NCI-H128 (cell line): Measurements from ENCODE around the gene TRIB2.

Experiments
- DNase-seq: peaks from one replicate; lab custom pipeline; 2025; ENCODE audit not compliant: unreplicated experiment; lab: John Stamatoyannopoulos, UW

Gene TRIB2

DNA sequence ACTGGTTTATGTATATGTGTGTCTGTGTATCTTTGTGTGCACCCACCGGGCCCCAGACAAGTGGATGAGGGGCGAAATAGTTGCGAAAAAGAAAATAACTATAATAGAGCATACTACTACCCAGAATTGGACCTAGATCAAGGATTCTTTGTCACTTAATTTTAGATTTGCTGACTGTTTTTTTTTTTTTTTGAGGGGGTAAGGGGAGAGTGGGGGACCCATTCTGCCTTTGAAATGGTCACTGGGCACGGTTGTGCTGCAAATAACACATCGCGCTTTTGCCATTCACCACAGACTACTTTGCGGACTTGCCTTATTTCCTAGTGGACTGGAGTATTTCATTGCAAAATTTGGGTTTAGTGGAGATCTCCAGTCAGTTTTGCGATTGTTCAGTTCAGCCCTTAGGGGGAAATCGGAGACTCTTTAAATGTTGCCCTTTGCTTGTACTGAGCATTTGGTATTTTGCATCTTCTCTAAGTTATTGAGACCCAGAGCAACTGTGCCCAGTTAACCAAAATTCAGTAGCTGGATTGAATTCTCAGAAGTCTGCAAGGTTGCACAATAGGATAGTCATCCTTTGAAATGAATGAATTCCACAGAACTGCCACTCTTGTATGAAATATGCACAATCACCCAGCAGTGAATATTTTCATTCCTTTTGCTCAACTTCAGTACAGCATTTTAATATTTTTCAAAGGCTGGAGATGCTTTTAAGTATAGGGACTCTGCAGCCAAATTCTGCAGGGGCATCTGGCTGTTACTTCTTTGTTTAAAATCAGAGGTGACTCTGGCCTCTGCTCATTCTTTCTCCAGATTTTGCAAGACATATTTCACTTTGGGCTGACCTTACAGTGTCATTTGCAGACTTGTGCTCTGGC lies 2.9 kb downstream of the TRIB2 start:
- DNase-seq: no peak

DNA sequence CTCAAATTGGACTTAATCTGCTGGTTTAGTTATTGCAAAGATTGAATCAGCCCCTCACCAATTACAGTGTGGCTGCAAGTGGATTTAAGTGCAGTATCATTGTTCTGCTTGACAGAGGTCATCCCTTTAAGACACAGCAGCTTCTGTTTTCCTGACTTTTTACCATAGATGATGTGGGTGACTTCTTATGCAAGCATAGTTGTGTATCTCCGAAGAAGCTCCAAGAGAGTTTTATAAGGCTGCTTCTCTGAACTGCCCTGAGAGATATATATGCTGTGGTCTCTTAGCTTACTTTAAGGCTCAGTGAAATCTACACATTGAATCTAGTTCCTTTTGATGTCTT lies 3.5 kb downstream of the TRIB2 start:
- DNase-seq: no peak

DNA sequence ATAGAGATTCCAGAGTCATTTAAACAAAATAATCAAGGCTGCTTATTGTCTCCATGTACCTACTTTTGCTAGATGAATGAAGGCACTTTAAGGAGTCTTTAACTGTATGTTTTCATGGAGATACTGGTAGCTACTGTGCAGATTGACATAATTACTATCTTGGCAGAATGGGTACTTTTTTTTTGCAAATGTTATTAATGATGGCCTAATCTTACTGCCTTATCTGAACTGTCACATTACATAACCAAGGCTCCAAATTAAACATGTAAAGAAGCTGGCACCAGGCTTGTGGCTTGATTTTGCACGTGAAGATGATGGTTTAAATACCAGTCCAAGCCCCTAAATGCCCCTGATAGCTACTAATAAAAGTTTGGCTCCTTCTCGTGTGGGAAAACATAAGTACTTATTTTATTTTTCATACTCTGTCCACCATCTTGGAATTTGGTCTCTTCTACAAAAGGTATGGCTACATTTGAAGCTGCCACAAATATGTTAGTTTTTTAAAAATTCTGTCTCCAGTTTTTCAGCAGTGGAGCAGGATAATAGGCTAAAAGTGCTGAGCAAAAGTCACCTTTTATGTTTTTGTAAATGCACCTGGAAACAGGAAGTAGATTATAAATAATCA lies 4.1 kb downstream of the TRIB2 start:
- DNase-seq: no peak

DNA sequence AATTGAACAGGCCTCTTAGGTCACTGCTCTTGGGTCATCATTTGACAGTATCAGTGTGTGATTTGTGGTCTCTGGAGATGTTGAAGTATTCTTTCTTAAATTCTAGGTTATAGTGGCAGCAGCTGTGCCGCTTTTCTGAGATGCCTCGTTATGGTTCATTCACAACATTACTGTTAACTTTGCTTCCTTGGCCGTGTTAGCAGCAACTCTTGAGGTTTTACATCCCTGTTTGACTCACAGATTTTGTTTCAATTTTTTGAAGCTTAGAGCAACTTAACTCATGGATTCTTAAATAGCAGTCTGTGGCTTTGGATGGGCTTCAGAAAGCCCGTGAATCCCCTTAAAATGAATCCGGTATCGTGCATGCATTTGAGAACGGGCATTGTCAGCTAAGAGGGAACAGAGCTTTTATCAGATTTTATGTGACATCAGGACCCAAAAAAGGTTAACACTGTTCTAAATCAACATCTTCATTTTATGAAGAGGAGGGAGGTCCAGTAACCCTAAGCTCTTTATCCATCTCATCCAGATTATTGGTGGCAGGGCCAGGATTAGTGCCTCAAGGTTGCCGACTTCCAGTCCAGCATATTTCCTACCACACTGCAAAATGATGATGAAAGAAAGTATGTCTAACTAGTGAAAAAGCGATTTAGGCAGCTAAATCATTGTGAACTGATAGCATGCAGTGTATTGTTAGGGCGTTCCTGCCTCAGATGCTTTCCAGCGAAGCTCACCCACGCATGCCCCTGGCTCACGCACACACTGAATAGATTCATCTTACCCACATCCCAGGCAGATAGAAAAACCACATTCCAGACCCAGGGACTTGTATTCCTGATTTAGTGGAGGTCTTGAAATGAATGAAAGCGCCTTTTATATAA lies 5.1 kb downstream of the TRIB2 start:
- DNase-seq: no peak

DNA sequence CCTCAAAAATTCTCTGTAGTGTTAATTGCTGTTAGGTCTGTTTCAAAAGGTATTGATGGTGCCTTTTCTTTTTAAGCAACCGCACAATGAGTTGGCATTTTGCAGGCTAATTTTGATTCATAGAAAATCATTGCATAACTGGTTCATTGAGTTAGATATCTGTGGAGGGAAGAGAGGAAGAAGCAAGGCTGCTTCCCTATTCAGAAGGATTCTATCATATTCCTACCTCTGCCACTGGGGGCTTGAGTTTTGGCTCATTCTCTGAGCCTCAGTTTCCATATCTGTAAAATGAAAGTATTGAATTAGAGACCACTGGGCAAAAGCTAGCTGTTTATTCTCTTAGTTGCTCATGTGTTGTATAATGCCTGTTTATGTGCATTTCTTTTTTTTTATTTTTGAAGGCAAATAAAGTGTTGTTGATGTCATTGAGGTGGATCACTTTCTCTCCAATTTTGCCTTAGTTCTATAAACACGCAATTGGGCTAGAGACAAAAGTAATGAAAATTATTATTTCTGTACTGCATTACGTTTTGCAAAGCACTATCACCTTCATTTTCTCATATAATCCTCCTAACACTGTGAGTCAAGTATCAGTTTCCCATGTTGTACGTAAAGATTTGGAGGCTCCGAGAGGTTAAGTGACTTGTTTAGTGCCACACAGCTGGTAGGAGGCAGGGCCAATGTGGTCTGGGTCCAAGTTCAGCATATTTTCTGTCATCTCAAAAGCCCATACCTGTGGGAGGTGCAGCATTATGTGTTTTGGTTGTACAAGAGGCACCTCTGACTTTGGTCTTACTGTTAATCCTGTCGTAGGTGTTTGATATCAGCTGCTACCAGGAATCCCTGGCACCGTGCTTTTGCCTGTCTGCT lies 5.9 kb downstream of the TRIB2 start:
- DNase-seq: no peak

DNA sequence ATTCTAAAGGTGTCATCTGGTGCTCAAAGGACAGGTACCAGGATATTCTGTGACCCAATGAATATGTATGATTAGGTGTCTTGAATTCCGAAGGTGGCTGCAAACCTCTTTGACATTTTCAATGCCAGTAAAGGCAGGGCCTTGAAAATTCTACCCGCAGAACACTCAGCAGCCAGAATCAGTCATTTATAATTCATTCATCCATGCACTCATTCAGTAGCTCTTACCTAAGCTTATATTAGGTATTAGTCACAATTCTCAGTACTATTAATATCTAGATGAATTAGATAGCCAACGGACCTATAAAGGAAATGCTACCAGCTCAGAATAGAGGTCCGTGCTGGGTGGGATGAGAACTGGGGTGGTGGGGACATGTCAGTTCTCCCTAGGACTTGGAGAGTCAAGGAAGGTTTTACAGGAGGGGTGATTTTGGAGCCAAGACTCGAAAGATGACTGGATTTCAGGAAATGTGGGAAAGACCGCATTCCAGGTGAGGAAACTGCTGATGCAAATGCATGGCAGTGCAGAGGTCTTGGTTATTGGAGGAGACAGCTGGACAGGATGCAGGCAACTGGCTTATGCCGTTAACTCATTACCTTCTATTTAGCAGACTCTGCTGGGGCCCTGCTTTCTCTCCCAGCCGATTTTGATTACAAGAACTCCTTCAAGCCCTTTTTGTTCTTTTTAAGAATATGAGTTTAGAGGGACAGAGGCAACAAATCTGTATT lies 7.2 kb downstream of the TRIB2 start:
- DNase-seq: no peak

DNA sequence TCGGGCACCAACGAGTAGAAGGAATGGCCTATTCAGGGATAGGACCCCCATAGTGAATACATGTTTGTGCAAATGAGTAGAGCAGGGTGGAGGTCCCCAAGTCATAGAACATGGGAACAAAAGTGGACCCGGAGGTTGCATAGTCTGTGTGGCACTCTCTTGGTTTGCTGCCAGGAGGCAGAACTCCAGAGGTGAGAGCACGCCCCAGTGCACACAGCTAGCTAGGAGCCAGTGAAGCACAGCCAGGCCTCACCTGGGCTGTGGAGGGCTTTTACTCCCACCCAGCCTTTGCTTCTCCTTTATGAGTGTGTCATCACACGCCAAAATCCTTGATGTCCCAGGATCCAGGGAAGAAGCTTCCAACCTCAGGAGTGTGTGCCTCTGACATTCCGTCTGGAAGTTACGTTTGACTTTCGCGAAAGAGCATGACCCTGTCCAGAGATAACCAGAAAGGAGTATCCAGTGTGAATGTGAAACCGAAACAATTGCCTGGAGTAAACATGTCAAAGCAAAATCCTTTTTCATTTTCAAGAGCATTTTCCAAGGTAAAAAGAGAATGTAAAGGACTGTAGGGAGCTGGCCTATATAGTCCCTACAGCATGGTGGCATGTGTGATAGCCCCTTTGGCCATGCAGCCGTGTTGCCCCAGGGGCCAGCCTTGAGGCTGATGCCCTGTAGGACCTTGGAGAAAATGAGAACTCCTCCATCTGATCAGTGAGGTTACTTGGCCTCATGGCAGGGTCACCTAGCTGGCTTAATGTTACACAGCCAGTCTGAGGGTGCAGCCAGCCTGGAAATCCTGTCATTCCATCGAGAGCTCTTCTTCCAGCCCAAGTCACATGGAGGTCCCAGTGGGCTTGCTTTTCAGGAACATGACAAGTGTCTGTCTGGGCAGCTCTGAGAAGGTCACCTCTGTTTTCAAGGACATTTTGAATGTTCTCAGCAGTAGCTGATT lies 8.8 kb downstream of the TRIB2 start:
- no peak for DNase-seq

DNA sequence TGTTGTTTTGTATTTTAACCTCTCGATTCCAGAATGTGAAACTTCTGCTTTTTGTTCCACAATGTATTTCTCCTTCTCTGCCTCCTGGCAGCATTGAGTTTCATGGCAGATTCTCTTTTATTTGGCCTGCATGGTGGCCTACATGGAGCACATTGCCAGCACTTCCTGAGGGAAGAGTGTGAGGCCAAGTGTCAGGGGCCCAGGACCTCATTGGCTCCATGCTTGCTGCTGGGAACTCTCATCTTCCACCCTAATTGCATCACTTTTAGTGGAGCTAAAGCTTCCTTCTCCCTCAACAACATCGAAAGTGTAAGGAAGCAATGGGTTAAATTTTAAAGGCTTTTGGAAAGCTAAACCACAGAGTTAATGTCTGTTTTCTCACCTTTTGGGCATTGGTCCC lies 9.5 kb downstream of the TRIB2 start:
- no peak for DNase-seq

DNA sequence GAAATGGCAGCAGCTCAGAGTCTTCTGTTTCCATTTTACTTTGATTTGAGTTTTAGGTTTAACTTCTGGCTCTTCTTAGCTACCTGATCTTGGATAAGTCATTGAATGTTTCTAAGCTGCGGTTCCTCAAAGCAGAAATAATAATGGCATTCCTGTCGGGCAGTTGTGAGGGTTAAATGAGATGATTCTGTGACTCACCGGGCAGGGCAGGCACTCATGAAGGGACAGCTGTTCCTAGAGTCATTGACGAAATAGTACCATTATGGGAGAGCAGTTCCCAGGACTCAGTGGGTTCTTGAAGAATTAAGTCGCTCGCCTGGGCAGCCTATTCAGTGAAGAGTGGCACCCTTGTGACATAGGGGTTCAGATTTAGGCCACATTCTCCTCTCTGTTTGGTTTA lies 10.3 kb downstream of the TRIB2 start:
- DNase-seq: no peak

DNA sequence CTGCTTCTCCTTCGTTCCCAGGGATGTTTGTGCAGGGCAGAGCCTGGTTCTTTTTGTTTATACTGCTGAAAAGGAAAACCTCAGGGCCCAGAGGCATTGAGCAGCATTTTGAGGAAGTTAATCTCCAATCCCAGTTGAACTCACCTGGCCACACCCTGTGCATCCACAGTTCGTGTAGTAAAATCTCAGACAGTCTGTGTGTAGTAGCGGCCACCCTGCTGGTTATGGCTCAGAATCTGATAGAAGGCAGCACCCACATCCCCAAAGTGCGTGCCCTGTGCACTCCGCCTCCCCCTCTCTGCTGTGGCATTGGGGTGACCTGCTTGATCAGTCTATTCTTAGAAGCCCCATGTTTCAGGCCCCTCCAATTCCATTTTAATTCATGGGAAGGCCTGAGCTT lies 10.9 kb downstream of the TRIB2 start:
- no peak for DNase-seq

DNA sequence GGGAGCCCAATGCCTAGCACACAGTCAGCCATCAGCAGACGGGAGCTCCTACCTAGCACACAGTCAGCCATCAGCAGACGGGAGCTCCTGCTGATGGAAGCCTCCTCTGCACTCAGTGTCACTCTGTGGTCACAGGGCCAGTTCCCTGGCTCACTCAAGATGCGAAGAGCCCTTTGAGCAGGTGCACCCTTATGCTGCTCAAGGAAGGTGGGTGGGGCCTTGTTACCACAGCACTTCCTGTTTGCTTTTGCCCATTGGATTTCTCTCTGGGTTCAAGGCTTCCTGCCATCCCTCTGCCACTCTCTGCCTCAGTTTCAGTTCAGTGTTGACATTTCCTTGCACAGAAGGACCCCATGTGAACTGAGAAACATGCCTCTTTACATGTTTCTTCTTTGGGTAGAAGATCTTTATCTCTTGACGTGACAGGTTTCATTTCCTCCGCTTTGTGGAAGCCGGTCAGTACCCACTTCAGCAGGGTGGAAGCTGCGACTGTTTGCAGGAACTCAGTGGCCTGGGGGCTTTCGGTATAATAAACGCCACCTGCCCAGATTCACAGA lies 11.6 kb downstream of the TRIB2 start:
- DNase-seq: no peak

DNA sequence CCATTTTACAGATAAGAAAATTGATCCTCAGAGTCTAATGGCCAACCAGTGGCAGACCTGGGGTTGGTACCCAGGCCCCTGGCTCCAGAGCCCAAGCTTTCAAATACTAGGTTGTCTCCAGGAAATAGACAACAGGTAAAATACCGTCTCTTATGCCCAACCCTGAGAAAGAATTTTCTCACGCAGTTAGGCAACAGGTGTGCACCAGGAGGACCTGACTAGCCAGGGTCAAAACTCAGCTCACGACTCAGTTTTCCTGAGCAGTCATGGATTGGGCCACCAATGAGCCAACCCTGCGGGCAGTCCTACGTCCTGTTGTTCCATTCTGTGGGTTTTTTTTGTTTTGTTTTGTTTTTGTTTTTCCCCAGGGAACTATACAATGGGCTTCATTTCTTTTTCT lies 13.5 kb downstream of the TRIB2 start:
- DNase-seq: no peak

DNA sequence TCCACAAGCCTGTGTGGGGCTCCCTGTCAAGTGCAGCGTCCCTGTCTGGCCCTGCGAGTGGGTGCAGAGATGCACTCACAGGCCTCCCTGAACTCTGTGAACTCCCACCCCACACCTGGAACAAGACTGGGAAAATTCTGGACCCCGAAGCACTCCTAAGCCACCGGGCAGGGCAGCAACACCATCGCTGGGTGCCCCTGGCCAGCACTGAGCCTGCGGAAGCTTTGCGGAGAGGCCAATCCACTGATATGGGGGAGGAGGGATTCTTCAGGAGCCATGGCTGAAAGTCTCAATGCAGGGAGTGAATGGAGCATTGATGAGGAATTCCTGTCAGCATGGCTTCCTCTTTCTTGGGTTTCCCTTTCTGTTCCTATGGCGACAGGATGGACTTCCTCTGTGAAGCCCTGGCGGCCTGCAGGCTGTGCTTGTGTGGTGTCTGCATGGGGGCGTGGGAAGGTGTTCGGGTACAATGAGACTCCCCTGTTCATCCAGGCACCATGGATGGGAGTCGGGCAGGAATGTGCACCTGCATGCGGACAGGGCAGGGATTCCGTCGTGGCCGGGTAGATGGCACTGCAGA lies 15.1 kb downstream of the TRIB2 start:
- no peak for DNase-seq

DNA sequence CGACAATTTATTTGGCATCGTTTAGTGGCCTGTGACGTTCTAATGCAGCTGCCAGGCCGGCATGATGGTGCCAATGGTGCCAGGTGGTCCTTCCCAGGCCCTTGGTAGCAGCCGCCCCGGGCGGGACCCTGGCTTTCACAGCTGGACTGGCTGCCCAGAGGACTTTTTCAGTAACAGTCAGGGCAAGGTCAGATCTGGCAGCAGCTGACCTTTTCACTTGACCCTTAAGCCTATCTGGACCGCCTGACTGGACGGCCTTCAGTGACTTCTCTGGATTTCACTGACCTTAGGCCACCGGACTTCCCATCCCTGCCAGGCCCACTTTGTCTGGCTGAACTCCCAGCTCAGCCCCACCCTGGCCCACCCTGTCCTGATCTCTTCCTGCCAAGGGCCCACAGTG lies 15.9 kb downstream of the TRIB2 start:
- DNase-seq: no peak

DNA sequence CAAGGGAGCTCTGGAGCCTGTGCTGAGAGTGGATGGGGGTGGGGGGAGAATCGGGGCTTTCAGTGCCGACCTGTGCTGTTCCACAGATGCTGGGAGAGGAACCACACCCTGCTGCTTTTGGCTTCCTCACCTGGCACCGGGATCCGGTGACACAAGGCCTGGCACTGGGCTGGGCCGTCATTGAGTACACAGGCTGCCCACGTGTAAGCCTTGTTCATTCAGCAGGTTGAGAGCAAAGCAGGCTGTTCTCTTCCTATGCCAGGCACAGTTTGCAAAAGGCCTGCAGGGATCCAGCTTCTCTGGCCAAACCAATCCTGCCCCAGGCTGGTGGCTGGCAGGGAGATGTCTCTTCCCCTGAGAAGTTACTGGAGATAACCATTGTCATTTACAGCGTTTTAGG lies 17.1 kb downstream of the TRIB2 start:
- DNase-seq: no peak

DNA sequence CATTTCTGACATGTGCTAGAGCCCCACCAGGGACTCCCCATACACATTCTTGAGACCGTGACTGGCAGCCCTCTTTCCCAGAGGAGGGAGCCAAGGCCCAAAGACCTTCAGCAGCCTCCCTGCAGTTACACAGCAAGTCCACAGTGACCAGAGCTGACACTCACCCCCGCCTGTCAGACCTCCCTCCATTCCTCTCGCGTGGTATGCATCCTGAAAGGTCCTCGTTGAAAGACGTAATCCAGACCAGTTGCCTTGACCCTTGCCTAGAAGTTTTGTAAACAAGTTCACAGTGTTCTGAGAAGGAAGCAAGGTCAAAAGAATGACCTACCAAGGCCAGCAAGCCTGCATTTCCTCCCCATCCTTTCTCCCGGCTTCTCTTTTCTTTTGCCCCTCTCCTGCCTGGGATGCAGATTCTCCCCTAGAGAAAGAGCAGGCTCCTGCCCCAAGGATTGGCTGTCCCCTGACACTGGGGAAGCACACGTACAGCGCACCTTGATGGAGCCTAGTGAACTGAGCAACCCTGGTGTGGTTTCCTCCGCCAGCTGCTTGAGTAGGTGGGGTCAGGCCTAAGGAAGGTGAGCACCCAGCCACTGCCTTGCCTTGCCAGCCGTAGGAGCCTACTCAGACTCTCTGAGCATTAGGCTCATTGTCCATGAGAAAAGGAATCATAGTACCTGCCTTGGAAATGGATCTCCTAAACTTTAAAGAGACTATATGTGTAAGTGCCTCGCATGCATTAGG lies 18.3 kb downstream of the TRIB2 start:
- no peak for DNase-seq

DNA sequence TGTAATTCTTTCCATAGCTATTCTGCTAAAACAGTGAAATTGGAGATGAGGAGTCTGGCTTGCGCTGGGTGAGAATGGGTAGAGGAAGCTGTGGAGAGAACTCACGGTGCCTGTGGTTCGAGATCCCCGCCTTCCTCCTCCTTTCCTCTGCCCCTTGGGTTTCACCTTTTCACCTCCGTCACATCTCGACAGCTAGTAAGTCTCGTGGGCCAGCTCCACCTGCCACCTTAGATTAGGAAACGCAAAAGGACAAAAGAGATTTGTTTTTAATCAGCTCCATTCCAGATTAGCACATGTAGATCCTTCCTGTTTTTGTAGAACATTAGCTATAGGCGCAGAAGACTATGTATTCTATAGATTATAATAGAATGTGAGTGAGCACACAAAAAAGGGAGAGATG lies 20.6 kb downstream of the TRIB2 start:
- DNase-seq: no peak
